Activated CD8-positive, alpha-beta T cell treated with anti-CD3 and anti-CD28 coated beads for 36 hours (primary cell): ENCODE measurements around the gene GAPDHS. TPM values are rescaled to one million over a fixed set of nuclear protein-coding genes. Genes with fewer than 3 reads are reported as not detected.

Experiments
- ATAC-seq: fragments of 200-7000 bp; cut with Tn5 transposase; one replicate; pipeline ENCODE4 v1.10.0; 2021; ENCODE audit warnings: mild to moderate bottlenecking, moderate library complexity
- CTCF ChIA-PET: fragments of 350-600 bp; sonication (Branson Sonifier 250); formaldehyde crosslinking; loops from one replicate; lab custom pipeline; 2021; ENCODE audit warnings: antibody characterized with exemption; lab: Charles Lee
- POLR2A ChIA-PET: fragments of 350-600 bp; sonication (Branson Sonifier 250); formaldehyde crosslinking; loops from one replicate; lab custom pipeline; 2021; ENCODE audit warnings: antibody characterized with exemption; lab: Charles Lee
- DNase-seq: peaks from one replicate; pipeline ENCODE4 v3.0.0-alpha.2; 2020
- H3K27ac Mint-ChIP-seq: one replicate; pipeline ENCODE4 v1.8.0; 2021; ENCODE audit warnings: mild to moderate bottlenecking, mixed read lengths
- H3K27me3 Mint-ChIP-seq: one replicate; pipeline ENCODE4 v1.8.0; 2021; ENCODE audit warnings: mixed read lengths
- H3K36me3 Mint-ChIP-seq: one replicate; pipeline ENCODE4 v1.8.0; 2021; ENCODE audit warnings: low read depth, mixed read lengths
- H3K4me1 Mint-ChIP-seq: one replicate; pipeline ENCODE4 v1.8.0; 2021; ENCODE audit warnings: low read depth, mixed read lengths
- H3K4me3 Mint-ChIP-seq: one replicate; pipeline ENCODE4 v1.8.0; 2021; ENCODE audit warnings: mild to moderate bottlenecking, moderate library complexity, mixed read lengths
- H3K9me3 Mint-ChIP-seq: one replicate; pipeline ENCODE4 v1.8.0; 2021; ENCODE audit warnings: mixed read lengths
- CTCF ChIP-seq: fragments of 200-600 bp; IDR thresholded peaks from one replicate; pipeline ENCODE4 v1.8.0; 2022; ENCODE audit warnings: antibody characterized with exemption, mild to moderate bottlenecking
- intact Hi-C: fragments of 100-400 bp; cut with micrococcal nuclease; formaldehyde crosslinking; loops from one replicate; pipeline ENCODE4 v1.10.0; 2022
- total RNA-seq, 2 experiments: library from RNA; stranded (reverse); gene quantifications; one replicate each; pipeline ENCODE4 v1.2.3, GENCODE V29; 2021

Gene GAPDHS
- total RNA-seq, 2 experiments from 2014 or later: not detected

- no peak for TF ChIP-seq CTCF
- peaks cover 13% of the 10 kb centered on the region for H3K27me3 Mint-ChIP-seq
- ATAC-seq: no peak
- no peak overlapping the region for H3K27ac Mint-ChIP-seq
- intact Hi-C loops: no loop called here
- ChIA-PET CTCF (interaction anchor here (0.7 to 1.4 kb wide), 2 partner anchors 10 to 67 kb away, joined by 3 read pairs; no protein-coding TSS in a partner anchor), POLR2A (no interaction called here)
- H3K4me3 Mint-ChIP-seq: no peak overlapping the region
- no peaks in the 10 kb centered on the region for H3K4me1 Mint-ChIP-seq
- no peak for DNase-seq
- H3K9me3 Mint-ChIP-seq: no peaks in the 10 kb centered on the region
- no peaks in the 10 kb centered on the region for H3K36me3 Mint-ChIP-seq
Measured at GRCh38 chr19:35516310-35516709, 16.9 kb upstream of the GAPDHS start.

DNA sequence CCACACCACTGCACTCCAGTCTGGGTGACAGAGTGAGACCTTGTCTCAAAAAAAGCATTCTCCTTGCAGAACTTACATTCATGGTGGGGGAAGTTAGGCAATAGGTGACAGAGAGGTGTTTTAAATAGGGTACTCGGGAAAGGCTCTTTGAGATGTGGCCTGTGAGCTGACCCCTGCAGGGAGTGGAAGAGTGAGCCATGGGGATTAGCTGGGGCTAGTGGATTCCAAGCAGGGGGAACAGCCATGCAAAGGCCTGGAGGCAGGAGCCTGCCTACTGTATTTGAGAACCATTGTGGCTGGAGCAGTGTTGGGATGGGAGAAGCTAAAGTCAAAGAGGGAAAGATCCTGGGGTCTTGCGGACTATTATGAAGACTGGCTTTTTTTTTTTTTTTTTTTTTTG, 15.9 kb upstream of the GAPDHS start:
- no peak for DNase-seq
- ChIA-PET POLR2A (no interaction called here), CTCF (no interaction called here)
- Mint-ChIP-seq H3K36me3 (no peaks in the 10 kb centered on the region), H3K27ac (no peak overlapping the region), H3K4me1 (no peaks in the 10 kb centered on the region), H3K27me3 (peaks cover 9% of the 10 kb centered on the region), H3K4me3 (no peak overlapping the region), H3K9me3 (no peaks in the 10 kb centered on the region)
- intact Hi-C loops: no loop called here
- no peak for TF ChIP-seq CTCF
- no peak for ATAC-seq

DNA sequence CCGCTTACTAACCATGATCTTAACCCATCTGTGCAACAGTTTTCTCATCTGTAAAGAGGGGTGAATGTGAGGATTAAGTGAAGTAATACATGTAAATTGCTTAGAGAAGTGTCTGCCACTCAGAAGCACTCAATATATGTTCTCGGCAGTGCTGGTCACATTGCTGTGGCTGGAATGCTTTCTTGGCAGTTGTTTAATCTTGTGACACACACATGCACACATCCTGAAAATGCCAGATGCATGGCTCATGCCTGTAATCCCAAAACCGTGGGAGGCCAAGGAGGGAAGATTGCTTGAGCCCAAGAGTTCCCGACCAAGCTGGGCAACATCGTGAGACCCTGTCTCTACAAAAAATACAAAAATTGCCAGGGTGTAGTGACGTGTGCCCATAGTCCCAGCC, 14.9 kb upstream of the GAPDHS start:
- ChIA-PET POLR2A (no interaction called here), CTCF (interaction anchor here (2.3 kb wide), 1 partner anchor 8 kb away, joined by 10 read pairs; no protein-coding TSS in a partner anchor)
- H3K36me3 Mint-ChIP-seq: no peaks in the 10 kb centered on the region
- no peak overlapping the region for H3K4me3 Mint-ChIP-seq
- TF ChIP-seq CTCF: no peak
- ATAC-seq: no peak
- H3K4me1 Mint-ChIP-seq: no peaks in the 10 kb centered on the region
- peaks cover 5% of the 10 kb centered on the region for H3K27me3 Mint-ChIP-seq
- no peaks in the 10 kb centered on the region for H3K9me3 Mint-ChIP-seq
- intact Hi-C loops: no loop called here
- DNase-seq: no peak
- no peak overlapping the region for H3K27ac Mint-ChIP-seq

GRCh38 chr19:35519291-35519690, 14.0 kb upstream of the GAPDHS start:
- no peak overlapping the region for H3K27ac Mint-ChIP-seq
- peaks cover 3% of the 10 kb centered on the region for H3K27me3 Mint-ChIP-seq
- CTCF ChIA-PET: interaction anchor here (1.2 to 2.3 kb wide), 2 partner anchors 9 to 161 kb away, joined by 3 to 10 read pairs; partner anchors contain the start of gene FFAR3
- no peaks in the 10 kb centered on the region for H3K9me3 Mint-ChIP-seq
- intact Hi-C loops: no loop called here
- H3K4me3 Mint-ChIP-seq: no peak overlapping the region
- H3K36me3 Mint-ChIP-seq: no peaks in the 10 kb centered on the region
- DNase-seq (no peak), ATAC-seq (no peak)
- POLR2A ChIA-PET: interaction anchor here (0.6 kb wide), 1 partner anchor 402 kb away, joined by 4 read pairs; no protein-coding TSS in a partner anchor
- no peak for TF ChIP-seq CTCF
- H3K4me1 Mint-ChIP-seq: no peaks in the 10 kb centered on the region

GRCh38 chr19:35521124-35521743, 12.0 kb upstream of the GAPDHS start:
- Mint-ChIP-seq H3K27ac (no peak overlapping the region), H3K9me3 (no peaks in the 10 kb centered on the region), H3K4me3 (no peak overlapping the region), H3K27me3 (peaks cover 2% of the 10 kb centered on the region), H3K4me1 (no peaks in the 10 kb centered on the region), H3K36me3 (no peaks in the 10 kb centered on the region)
- POLR2A ChIA-PET: interaction anchor here (0.7 kb wide), 1 partner anchor 11 kb away, joined by 3 read pairs; no protein-coding TSS in a partner anchor
- DNase-seq: no peak
- no peak for TF ChIP-seq CTCF
- CTCF ChIA-PET: interaction anchor here (0.6 to 1.4 kb wide), 4 partner anchors 11 to 171 kb away, joined by 3 to 7 read pairs (median 4); no protein-coding TSS in a partner anchor
- intact Hi-C loops: no loop called here
- no peak for ATAC-seq
